ENCODE measurements around the gene CCM2L. TPM values are rescaled to one million over a fixed set of nuclear protein-coding genes. Genes with fewer than 3 reads are reported as not detected.

Gene CCM2L
- total and polyA plus RNA-seq, 9 donors: 1.4 to 9.9 (median 3.4) TPM

- Histone ChIP-seq H3K9me3 (no peaks in the 10 kb centered on the region), H3K36me3 (no peaks in the 10 kb centered on the region), H3K27ac (no peak overlapping the region), H3K4me1 (ENCODE audit: insufficient read depth) (no peaks in the 10 kb centered on the region), H3K27me3 (no peaks in the 10 kb centered on the region), H3K4me3 (no peak overlapping the region)
- no peak for DNase-seq
- WGBS, 3 donors: 71 to 74% (median 71%) methylated on average over 4 of the region's 4 CpGs
- TF ChIP-seq EP300 (IDR thresholded peaks at IDR 0.05) (no peak), CTCF (IDR thresholded peaks at IDR 0.05) (no peak), POLR2A (IDR thresholded peaks at IDR 0.05) (no peak)
- intact Hi-C loops (cut with DNase I): no loop called here
Measured at GRCh38 chr20:32077190-32077589, 67.0 kb downstream of the CCM2L start.

- Histone ChIP-seq H3K27me3 (no peaks in the 10 kb centered on the region), H3K4me3 (no peak overlapping the region), H3K36me3 (no peaks in the 10 kb centered on the region), H3K27ac (no peak overlapping the region), H3K9me3 (no peaks in the 10 kb centered on the region), H3K4me1 (ENCODE audit: insufficient read depth) (no peaks in the 10 kb centered on the region)
- no peak for TF ChIP-seq CTCF (IDR thresholded peaks at IDR 0.05)
- no peak for TF ChIP-seq POLR2A (IDR thresholded peaks at IDR 0.05)
- TF ChIP-seq EP300 (IDR thresholded peaks at IDR 0.05): no peak
- DNase-seq: no peak
- WGBS, 3 donors: 75 to 98% (median 93%) methylated on average over 5 of the region's 5 CpGs
- intact Hi-C loops (cut with DNase I): no loop called here
Measured at GRCh38 chr20:32078322-32078721, 68.1 kb downstream of the CCM2L start.

- intact Hi-C loops (cut with DNase I): no loop called here
- DNase-seq: no peak
- H3K4me1 ChIP-seq (ENCODE audit: insufficient read depth): no peaks in the 10 kb centered on the region
- TF ChIP-seq POLR2A (IDR thresholded peaks at IDR 0.05): no peak
- TF ChIP-seq CTCF (IDR thresholded peaks at IDR 0.05): no peak
- TF ChIP-seq EP300 (IDR thresholded peaks at IDR 0.05): no peak
- H3K36me3 ChIP-seq: no peaks in the 10 kb centered on the region
- H3K27me3 ChIP-seq: no peaks in the 10 kb centered on the region
- no peak overlapping the region for H3K27ac ChIP-seq
- no peaks in the 10 kb centered on the region for H3K9me3 ChIP-seq
- H3K4me3 ChIP-seq: no peak overlapping the region
Measured at GRCh38 chr20:32078791-32079190, 68.6 kb downstream of the CCM2L start.

GRCh38 chr20:32079655-32080109, 69.4 kb downstream of the CCM2L start:
- Histone ChIP-seq H3K27me3 (no peaks in the 10 kb centered on the region), H3K4me1 (ENCODE audit: insufficient read depth) (no peaks in the 10 kb centered on the region), H3K27ac (no peak overlapping the region), H3K9me3 (no peaks in the 10 kb centered on the region), H3K4me3 (no peak overlapping the region), H3K36me3 (no peaks in the 10 kb centered on the region)
- WGBS, 3 donors: 45 to 59% (median 45%) methylated on average over 8 of the region's 8 CpGs
- intact Hi-C loops (cut with DNase I): no loop called here
- no peak for DNase-seq
- no peak for TF ChIP-seq EP300 (IDR thresholded peaks at IDR 0.05)
- no peak for TF ChIP-seq POLR2A (IDR thresholded peaks at IDR 0.05)
- no peak for TF ChIP-seq CTCF (IDR thresholded peaks at IDR 0.05)

- Histone ChIP-seq H3K27ac (no peak overlapping the region), H3K36me3 (no peaks in the 10 kb centered on the region), H3K4me3 (no peak overlapping the region), H3K4me1 (ENCODE audit: insufficient read depth) (no peaks in the 10 kb centered on the region), H3K27me3 (no peaks in the 10 kb centered on the region), H3K9me3 (no peaks in the 10 kb centered on the region)
- no peak for TF ChIP-seq EP300 (IDR thresholded peaks at IDR 0.05)
- TF ChIP-seq POLR2A (IDR thresholded peaks at IDR 0.05): no peak
- TF ChIP-seq CTCF (IDR thresholded peaks at IDR 0.05): no peak
- whole genome bisulfite sequencing, 3 donors: 55 to 78% (median 61%) methylated on average over 3 of the region's 3 CpGs
- intact Hi-C loops (cut with DNase I): no loop called here
- no peak for DNase-seq
Measured at GRCh38 chr20:32080783-32081182, 70.5 kb downstream of the CCM2L start.
